ENCODE measurements around the gene CCDC34.

The CCDC34 gene

GRCh38 chr11:27375370-27375769, 12.4 kb upstream of the CCDC34 start:
- TF ChIP-seq TAF1 (IDR thresholded peaks at IDR 0.05; ENCODE audit: borderline replicate concordance, insufficient read depth, low read length) (no peak), SIN3A (IDR thresholded peaks at IDR 0.05; ENCODE audit: borderline replicate concordance, insufficient read depth, low read length) (no peak), POLR2AphosphoS5 (IDR thresholded peaks at IDR 0.05; ENCODE audit: low read depth, low read length) (no peak), FOXP2 (optimal IDR thresholded peaks at IDR 0.05; ENCODE audit: borderline replicate concordance, extremely low read depth, extremely low read length, insufficient read depth) (no peak)
- TF ChIP-seq, protein P1, sequence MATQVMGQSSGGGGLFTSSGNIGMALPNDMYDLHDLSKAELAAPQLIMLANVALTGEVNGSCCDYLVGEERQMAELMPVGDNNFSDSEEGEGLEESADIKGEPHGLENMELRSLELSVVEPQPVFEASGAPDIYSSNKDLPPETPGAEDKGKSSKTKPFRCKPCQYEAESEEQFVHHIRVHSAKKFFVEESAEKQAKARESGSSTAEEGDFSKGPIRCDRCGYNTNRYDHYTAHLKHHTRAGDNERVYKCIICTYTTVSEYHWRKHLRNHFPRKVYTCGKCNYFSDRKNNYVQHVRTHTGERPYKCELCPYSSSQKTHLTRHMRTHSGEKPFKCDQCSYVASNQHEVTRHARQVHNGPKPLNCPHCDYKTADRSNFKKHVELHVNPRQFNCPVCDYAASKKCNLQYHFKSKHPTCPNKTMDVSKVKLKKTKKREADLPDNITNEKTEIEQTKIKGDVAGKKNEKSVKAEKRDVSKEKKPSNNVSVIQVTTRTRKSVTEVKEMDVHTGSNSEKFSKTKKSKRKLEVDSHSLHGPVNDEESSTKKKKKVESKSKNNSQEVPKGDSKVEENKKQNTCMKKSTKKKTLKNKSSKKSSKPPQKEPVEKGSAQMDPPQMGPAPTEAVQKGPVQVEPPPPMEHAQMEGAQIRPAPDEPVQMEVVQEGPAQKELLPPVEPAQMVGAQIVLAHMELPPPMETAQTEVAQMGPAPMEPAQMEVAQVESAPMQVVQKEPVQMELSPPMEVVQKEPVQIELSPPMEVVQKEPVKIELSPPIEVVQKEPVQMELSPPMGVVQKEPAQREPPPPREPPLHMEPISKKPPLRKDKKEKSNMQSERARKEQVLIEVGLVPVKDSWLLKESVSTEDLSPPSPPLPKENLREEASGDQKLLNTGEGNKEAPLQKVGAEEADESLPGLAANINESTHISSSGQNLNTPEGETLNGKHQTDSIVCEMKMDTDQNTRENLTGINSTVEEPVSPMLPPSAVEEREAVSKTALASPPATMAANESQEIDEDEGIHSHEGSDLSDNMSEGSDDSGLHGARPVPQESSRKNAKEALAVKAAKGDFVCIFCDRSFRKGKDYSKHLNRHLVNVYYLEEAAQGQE (IDR thresholded peaks at IDR 0.05; ENCODE audit: insufficient read depth in 1 of 2, low read depth in 2 of 2, low read length in 2 of 2): no peak

GRCh38 chr11:27373856-27374602, 11.0 kb upstream of the CCDC34 start:
- TF ChIP-seq FOXP2 (optimal IDR thresholded peaks at IDR 0.05; ENCODE audit: borderline replicate concordance, extremely low read depth, extremely low read length, insufficient read depth) (no peak), POLR2AphosphoS5 (IDR thresholded peaks at IDR 0.05; ENCODE audit: low read depth, low read length) (no peak), SIN3A (IDR thresholded peaks at IDR 0.05; ENCODE audit: borderline replicate concordance, insufficient read depth, low read length) (no peak), TAF1 (IDR thresholded peaks at IDR 0.05; ENCODE audit: borderline replicate concordance, insufficient read depth, low read length) (no peak)
- TF ChIP-seq, protein P1 (IDR thresholded peaks at IDR 0.05; ENCODE audit: insufficient read depth in 1 of 2, low read depth in 2 of 2, low read length in 2 of 2): no peak

DNA sequence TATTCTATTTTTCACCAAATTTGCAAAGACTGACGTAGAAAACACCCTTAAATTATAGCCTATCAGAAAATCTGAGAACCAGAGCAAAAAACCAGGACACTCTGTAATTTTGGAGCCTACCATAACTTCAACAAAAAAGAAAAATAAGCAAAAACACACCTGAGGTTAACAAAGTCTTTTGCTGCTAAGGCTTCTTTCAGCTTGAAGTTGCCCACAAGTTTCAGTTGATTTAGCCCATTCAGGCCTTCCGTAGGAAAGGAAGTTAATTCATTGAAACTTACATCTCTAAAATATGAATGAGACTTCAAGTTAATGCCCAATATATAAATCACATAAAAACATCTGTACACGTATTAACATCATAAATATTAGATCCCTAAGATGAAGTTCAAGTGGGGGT, 10.4 kb upstream of the CCDC34 start:
- TF ChIP-seq, protein P1 (IDR thresholded peaks at IDR 0.05; ENCODE audit: insufficient read depth in 1 of 2, low read depth in 2 of 2, low read length in 2 of 2): no peak
- TF ChIP-seq POLR2AphosphoS5 (IDR thresholded peaks at IDR 0.05; ENCODE audit: low read depth, low read length) (no peak), SIN3A (IDR thresholded peaks at IDR 0.05; ENCODE audit: borderline replicate concordance, insufficient read depth, low read length) (no peak), TAF1 (IDR thresholded peaks at IDR 0.05; ENCODE audit: borderline replicate concordance, insufficient read depth, low read length) (no peak), FOXP2 (optimal IDR thresholded peaks at IDR 0.05; ENCODE audit: borderline replicate concordance, extremely low read depth, extremely low read length, insufficient read depth) (no peak)

GRCh38 chr11:27372164-27372563, 9.1 kb upstream of the CCDC34 start:
- TF ChIP-seq POLR2AphosphoS5 (IDR thresholded peaks at IDR 0.05; ENCODE audit: low read depth, low read length): no peak
- no peak for TF ChIP-seq SIN3A (IDR thresholded peaks at IDR 0.05; ENCODE audit: borderline replicate concordance, insufficient read depth, low read length)
- TF ChIP-seq FOXP2 (optimal IDR thresholded peaks at IDR 0.05; ENCODE audit: borderline replicate concordance, extremely low read depth, extremely low read length, insufficient read depth): no peak
- TF ChIP-seq, protein P1 (IDR thresholded peaks at IDR 0.05; ENCODE audit: insufficient read depth in 1 of 2, low read depth in 2 of 2, low read length in 2 of 2): no peak
- no peak for TF ChIP-seq TAF1 (IDR thresholded peaks at IDR 0.05; ENCODE audit: borderline replicate concordance, insufficient read depth, low read length)
